ENCODE results near the gene GMDS. TPM values are rescaled to one million over a fixed set of nuclear protein-coding genes. Genes with fewer than 3 reads are reported as not detected.

Gene GMDS
- total and polyA plus RNA-seq, 2 of the 13 experiments (the other 11 are each of a cell fraction or from before 2014, with no cell fraction given): 64.4 to 112 TPM

DNA sequence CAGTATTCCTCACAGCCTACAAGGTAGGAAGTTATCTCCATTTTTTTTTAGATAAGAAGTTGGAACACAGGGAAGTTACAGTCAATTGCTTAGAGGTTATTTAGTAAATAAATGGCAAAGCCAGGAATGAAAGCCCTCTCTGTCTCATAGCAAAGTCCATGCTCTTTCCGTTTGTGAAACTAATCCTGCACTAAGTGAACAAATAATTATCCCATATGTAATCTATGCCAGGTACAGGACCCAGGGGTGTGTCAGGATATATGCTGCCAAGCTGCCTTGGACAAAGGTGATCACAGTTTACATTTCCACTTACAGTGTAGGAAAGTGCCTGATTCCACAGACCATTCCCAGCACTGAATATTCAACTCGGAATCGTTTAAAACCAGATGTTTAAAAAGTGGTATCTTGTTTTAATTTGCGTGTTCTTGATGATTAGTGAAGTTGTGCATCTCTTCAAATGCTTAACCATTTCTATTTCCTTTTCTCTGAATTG lies 13.6 kb upstream of the GMDS start (continued):
- no peak for TF ChIP-seq MXI1 (IDR thresholded peaks at IDR 0.05; ENCODE audit: borderline replicate concordance, low read depth, low read length)
- TF ChIP-seq POGZ (CRISPR knock-in tag; IDR thresholded peaks at IDR 0.05): peak; percentile 38; the same call in 1 of the 2 replicates
- no peak for TF ChIP-seq ZNF737 (CRISPR knock-in tag; IDR thresholded peaks at IDR 0.05; ENCODE audit: borderline replicate concordance)
- TF ChIP-seq ZNF230 (CRISPR knock-in tag; IDR thresholded peaks at IDR 0.05): peak; percentile 32; the same call in 1 of the 2 replicates
- no peak for TF ChIP-seq FOXP1 (IDR thresholded peaks at IDR 0.05)
- peak; percentile 89 for TF ChIP-seq FOXP1 (CRISPR knock-in tag; IDR thresholded peaks at IDR 0.05)
- TF ChIP-seq, protein P1, sequence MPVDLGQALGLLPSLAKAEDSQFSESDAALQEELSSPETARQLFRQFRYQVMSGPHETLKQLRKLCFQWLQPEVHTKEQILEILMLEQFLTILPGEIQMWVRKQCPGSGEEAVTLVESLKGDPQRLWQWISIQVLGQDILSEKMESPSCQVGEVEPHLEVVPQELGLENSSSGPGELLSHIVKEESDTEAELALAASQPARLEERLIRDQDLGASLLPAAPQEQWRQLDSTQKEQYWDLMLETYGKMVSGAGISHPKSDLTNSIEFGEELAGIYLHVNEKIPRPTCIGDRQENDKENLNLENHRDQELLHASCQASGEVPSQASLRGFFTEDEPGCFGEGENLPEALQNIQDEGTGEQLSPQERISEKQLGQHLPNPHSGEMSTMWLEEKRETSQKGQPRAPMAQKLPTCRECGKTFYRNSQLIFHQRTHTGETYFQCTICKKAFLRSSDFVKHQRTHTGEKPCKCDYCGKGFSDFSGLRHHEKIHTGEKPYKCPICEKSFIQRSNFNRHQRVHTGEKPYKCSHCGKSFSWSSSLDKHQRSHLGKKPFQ (CRISPR knock-in tag; IDR thresholded peaks at IDR 0.05; ENCODE audit: insufficient replicate concordance): no peak
- TF ChIP-seq ZNF468 (CRISPR knock-in tag; IDR thresholded peaks at IDR 0.05): no peak
- TF ChIP-seq SMAD1 (CRISPR knock-in tag; IDR thresholded peaks at IDR 0.05; ENCODE audit: borderline replicate concordance, low read depth): no peak
- TF ChIP-seq, protein P2, sequence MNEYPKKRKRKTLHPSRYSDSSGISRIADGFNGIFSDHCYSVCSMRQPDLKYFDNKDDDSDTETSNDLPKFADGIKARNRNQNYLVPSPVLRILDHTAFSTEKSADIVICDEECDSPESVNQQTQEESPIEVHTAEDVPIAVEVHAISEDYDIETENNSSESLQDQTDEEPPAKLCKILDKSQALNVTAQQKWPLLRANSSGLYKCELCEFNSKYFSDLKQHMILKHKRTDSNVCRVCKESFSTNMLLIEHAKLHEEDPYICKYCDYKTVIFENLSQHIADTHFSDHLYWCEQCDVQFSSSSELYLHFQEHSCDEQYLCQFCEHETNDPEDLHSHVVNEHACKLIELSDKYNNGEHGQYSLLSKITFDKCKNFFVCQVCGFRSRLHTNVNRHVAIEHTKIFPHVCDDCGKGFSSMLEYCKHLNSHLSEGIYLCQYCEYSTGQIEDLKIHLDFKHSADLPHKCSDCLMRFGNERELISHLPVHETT (CRISPR knock-in tag; conservative IDR thresholded peaks at IDR 0.05): no peak
- TF ChIP-seq ZNF766 (CRISPR knock-in tag; IDR thresholded peaks at IDR 0.05; ENCODE audit: borderline replicate concordance): no peak
- TF ChIP-seq ZFP36 (IDR thresholded peaks at IDR 0.05; ENCODE audit: borderline replicate concordance, low read depth, low read length, partially characterized antibody): no peak
- no peak for TF ChIP-seq POLR2A (IDR thresholded peaks at IDR 0.05; ENCODE audit: insufficient read depth in 1 of 2, low read depth in 2 of 2, low read length in 2 of 2)
- TF ChIP-seq ZNF282 (IDR thresholded peaks at IDR 0.05; ENCODE audit: partially characterized antibody): no peak
- TF ChIP-seq, protein P3, sequence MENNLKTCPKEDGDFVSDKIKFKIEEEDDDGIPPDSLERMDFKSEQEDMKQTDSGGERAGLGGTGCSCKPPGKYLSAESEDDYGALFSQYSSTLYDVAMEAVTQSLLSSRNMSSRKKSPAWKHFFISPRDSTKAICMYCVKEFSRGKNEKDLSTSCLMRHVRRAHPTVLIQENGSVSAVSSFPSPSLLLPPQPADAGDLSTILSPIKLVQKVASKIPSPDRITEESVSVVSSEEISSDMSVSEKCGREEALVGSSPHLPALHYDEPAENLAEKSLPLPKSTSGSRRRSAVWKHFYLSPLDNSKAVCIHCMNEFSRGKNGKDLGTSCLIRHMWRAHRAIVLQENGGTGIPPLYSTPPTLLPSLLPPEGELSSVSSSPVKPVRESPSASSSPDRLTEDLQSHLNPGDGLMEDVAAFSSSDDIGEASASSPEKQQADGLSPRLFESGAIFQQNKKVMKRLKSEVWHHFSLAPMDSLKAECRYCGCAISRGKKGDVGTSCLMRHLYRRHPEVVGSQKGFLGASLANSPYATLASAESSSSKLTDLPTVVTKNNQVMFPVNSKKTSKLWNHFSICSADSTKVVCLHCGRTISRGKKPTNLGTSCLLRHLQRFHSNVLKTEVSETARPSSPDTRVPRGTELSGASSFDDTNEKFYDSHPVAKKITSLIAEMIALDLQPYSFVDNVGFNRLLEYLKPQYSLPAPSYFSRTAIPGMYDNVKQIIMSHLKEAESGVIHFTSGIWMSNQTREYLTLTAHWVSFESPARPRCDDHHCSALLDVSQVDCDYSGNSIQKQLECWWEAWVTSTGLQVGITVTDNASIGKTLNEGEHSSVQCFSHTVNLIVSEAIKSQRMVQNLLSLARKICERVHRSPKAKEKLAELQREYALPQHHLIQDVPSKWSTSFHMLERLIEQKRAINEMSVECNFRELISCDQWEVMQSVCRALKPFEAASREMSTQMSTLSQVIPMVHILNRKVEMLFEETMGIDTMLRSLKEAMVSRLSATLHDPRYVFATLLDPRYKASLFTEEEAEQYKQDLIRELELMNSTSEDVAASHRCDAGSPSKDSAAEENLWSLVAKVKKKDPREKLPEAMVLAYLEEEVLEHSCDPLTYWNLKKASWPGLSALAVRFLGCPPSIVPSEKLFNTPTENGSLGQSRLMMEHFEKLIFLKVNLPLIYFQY (CRISPR knock-in tag; IDR thresholded peaks at IDR 0.05; ENCODE audit: borderline replicate concordance): no peak
- TF ChIP-seq, protein P4, sequence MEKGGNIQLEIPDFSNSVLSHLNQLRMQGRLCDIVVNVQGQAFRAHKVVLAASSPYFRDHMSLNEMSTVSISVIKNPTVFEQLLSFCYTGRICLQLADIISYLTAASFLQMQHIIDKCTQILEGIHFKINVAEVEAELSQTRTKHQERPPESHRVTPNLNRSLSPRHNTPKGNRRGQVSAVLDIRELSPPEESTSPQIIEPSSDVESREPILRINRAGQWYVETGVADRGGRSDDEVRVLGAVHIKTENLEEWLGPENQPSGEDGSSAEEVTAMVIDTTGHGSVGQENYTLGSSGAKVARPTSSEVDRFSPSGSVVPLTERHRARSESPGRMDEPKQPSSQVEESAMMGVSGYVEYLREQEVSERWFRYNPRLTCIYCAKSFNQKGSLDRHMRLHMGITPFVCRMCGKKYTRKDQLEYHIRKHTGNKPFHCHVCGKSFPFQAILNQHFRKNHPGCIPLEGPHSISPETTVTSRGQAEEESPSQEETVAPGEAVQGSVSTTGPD (CRISPR knock-in tag; IDR thresholded peaks at IDR 0.05): no peak
- TF ChIP-seq JDP2 (CRISPR knock-in tag; IDR thresholded peaks at IDR 0.05; ENCODE audit: borderline replicate concordance): no peak
- peak; percentile 34; the same call in 1 of the 2 replicates for TF ChIP-seq ZMYM3 (CRISPR knock-in tag; IDR thresholded peaks at IDR 0.05)
- TF ChIP-seq MIER2 (CRISPR knock-in tag; IDR thresholded peaks at IDR 0.05): no peak
- TF ChIP-seq FOXM1 (CRISPR knock-in tag; IDR thresholded peaks at IDR 0.05): no peak
- TF ChIP-seq SOX13 (IDR thresholded peaks at IDR 0.05): 0 out of 2 replicates have a peak, but pooled peaks have one; percentile 46
- TF ChIP-seq SOX13 (CRISPR knock-in tag; conservative IDR thresholded peaks at IDR 0.05 in 1 of 2, IDR thresholded peaks at IDR 0.05 in 1 of 2): peak in 1 of 2 experiments; percentile 90; a peak in 2 of 4 replicates
- no peak for TF ChIP-seq MAFF (IDR thresholded peaks at IDR 0.05; ENCODE audit: low read depth, low read length)
- TF ChIP-seq FOSL1 (CRISPR knock-in tag; IDR thresholded peaks at IDR 0.05; ENCODE audit: borderline replicate concordance): no peak
- no peak for TF ChIP-seq ZNF564 (CRISPR knock-in tag; IDR thresholded peaks at IDR 0.05)
